Parathyroid adenoma (tissue), 2 donors: ENCODE results near the gene TMEM132D.

Experiments
- H2AFZ ChIP-seq: fragments of 300-600 bp; sonication (generic); one replicate; pipeline ENCODE4 v1.7.0; 2017; ENCODE audit warnings: antibody characterized with exemption, mild to moderate bottlenecking
- H3K27ac ChIP-seq: fragments of 300-600 bp; sonication (generic); one replicate; pipeline ENCODE4 v1.7.0; 2017
- H3K27me3 ChIP-seq: fragments of 300-600 bp; sonication (generic); one replicate; pipeline ENCODE4 v1.7.0; 2017; ENCODE audit warnings: low read length; ENCODE audit not compliant: control insufficient read depth, insufficient read depth
- H3K36me3 ChIP-seq: fragments of 300-600 bp; sonication (generic); one replicate; pipeline ENCODE4 v1.7.0; 2017; ENCODE audit warnings: low read length; ENCODE audit not compliant: control insufficient read depth, insufficient read depth
- H3K4me1 ChIP-seq: fragments of 300-600 bp; sonication (generic); one replicate; pipeline ENCODE4 v1.7.0; 2017; ENCODE audit warnings: control low read depth
- H3K4me2 ChIP-seq: fragments of 300-600 bp; sonication (generic); one replicate; pipeline ENCODE4 v1.7.0; 2017; ENCODE audit warnings: low read length
- H3K4me3 ChIP-seq: fragments of 300-600 bp; sonication (generic); one replicate; pipeline ENCODE4 v1.7.0; 2017; ENCODE audit warnings: low read depth, low read length
- H3K79me2 ChIP-seq: fragments of 300-600 bp; sonication (generic); one replicate; pipeline ENCODE4 v1.7.0; 2017; ENCODE audit warnings: control low read depth
- H3K9ac ChIP-seq: fragments of 300-600 bp; sonication (generic); one replicate; pipeline ENCODE4 v1.7.0; 2017; ENCODE audit warnings: mild to moderate bottlenecking
- H3K9me3 ChIP-seq: fragments of 300-600 bp; sonication (generic); one replicate; pipeline ENCODE4 v1.7.0; 2017; ENCODE audit warnings: low read length; ENCODE audit not compliant: control insufficient read depth
- CTCF ChIP-seq: fragments of 300-600 bp; sonication (generic); IDR thresholded peaks from one replicate; pipeline ENCODE4 v1.7.0; 2017; ENCODE audit warnings: antibody characterized with exemption, mild to moderate bottlenecking
- donor health status: primary hyperparathyroidism.

The TMEM132D gene

GRCh38 chr12:129337413-129337812, 566.4 kb downstream of the TMEM132D start:
- Histone ChIP-seq H3K4me3 (no peak overlapping the region), H3K4me2 (no peak overlapping the region)

GRCh38 chr12:129335773-129336172, 568.1 kb downstream of the TMEM132D start:
- Histone ChIP-seq H3K36me3 (no peaks in the 10 kb centered on the region), H2AFZ (no peak overlapping the region), H3K27ac (no peak overlapping the region), H3K79me2 (no peaks in the 10 kb centered on the region), H3K4me1 (no peaks in the 10 kb centered on the region), H3K9ac (no peak overlapping the region), H3K27me3 (no peaks in the 10 kb centered on the region), H3K4me2 (no peak overlapping the region), H3K9me3 (no peaks in the 10 kb centered on the region), H3K4me3 (no peak overlapping the region)
- no peak for TF ChIP-seq CTCF

More at GRCh38 chr12:129337413-129337812, 566.4 kb downstream of the TMEM132D start:
- no peak for TF ChIP-seq CTCF
- H3K9ac ChIP-seq, result no peak overlapping the region
- no peaks in the 10 kb centered on the region for H3K27me3 ChIP-seq
- H3K27ac ChIP-seq, result no peak overlapping the region
- H3K4me1 ChIP-seq, result no peaks in the 10 kb centered on the region
- no peak overlapping the region for H2AFZ ChIP-seq
- no peaks in the 10 kb centered on the region for H3K36me3 ChIP-seq
- H3K79me2 ChIP-seq, result no peaks in the 10 kb centered on the region
- no peaks in the 10 kb centered on the region for H3K9me3 ChIP-seq

- H3K9me3 ChIP-seq, result no peaks in the 10 kb centered on the region
- H2AFZ ChIP-seq, result no peak overlapping the region
- H3K9ac ChIP-seq, result no peak overlapping the region
- no peak overlapping the region for H3K27ac ChIP-seq
- no peak overlapping the region for H3K4me3 ChIP-seq
- no peaks in the 10 kb centered on the region for H3K27me3 ChIP-seq
- H3K4me2 ChIP-seq, result no peak overlapping the region
- no peaks in the 10 kb centered on the region for H3K36me3 ChIP-seq
- H3K4me1 ChIP-seq, result no peaks in the 10 kb centered on the region
- H3K79me2 ChIP-seq, result no peaks in the 10 kb centered on the region
- TF ChIP-seq CTCF, result no peak
Measured at GRCh38 chr12:129332286-129332685, 571.5 kb downstream of the TMEM132D start.

GRCh38 chr12:129331356-129332085, 572.3 kb downstream of the TMEM132D start:
- Histone ChIP-seq H3K79me2 (no peaks in the 10 kb centered on the region), H3K4me2 (no peak overlapping the region), H3K27ac (no peak overlapping the region), H3K9ac (no peak overlapping the region), H3K4me3 (no peak overlapping the region), H2AFZ (no peak overlapping the region), H3K4me1 (no peaks in the 10 kb centered on the region), H3K27me3 (no peaks in the 10 kb centered on the region), H3K36me3 (no peaks in the 10 kb centered on the region), H3K9me3 (no peaks in the 10 kb centered on the region)
- TF ChIP-seq CTCF, result no peak

- H3K36me3 ChIP-seq, result no peaks in the 10 kb centered on the region
- no peaks in the 10 kb centered on the region for H3K79me2 ChIP-seq
- no peak overlapping the region for H3K27ac ChIP-seq
- no peaks in the 10 kb centered on the region for H3K4me1 ChIP-seq
- no peak overlapping the region for H3K4me3 ChIP-seq
- H3K9me3 ChIP-seq, result no peaks in the 10 kb centered on the region
- no peak overlapping the region for H3K4me2 ChIP-seq
- H3K9ac ChIP-seq, result no peak overlapping the region
- H2AFZ ChIP-seq, result no peak overlapping the region
- no peak for TF ChIP-seq CTCF
- no peaks in the 10 kb centered on the region for H3K27me3 ChIP-seq
Measured at GRCh38 chr12:129328235-129328634, 575.6 kb downstream of the TMEM132D start.
